Left lung (tissue), 10 donors: ENCODE results near the gene PHRF1. TPM values are rescaled to one million over a fixed set of nuclear protein-coding genes. Genes with fewer than 3 reads are reported as not detected.

Experiments used
- ATAC-seq: fragments of 200-7000 bp; cut with Tn5 transposase; one replicate; pipeline ENCODE4 v1.9.1; 2020; ENCODE audit warnings: moderate library complexity
- DNase-seq, 4 donors: peaks; one replicate each; pipeline ENCODE4 v3.0.0-alpha.2; 2013 to 2020
- H3K27ac ChIP-seq, 2 donors: fragments of 200-600 bp; sonication (generic) in 1 of 2; one replicate each; pipeline versions ENCODE4 v1.5.0 to v1.8.0; 2020 to 2021
- H3K27me3 ChIP-seq, 2 donors: fragments of 200-600 bp; sonication (generic) in 1 of 2; one replicate each; pipeline versions ENCODE4 v1.5.0 to v1.8.0; 2020 to 2021
- H3K36me3 ChIP-seq, 2 donors: fragments of 200-600 bp; sonication (generic) in 1 of 2; one replicate each; pipeline versions ENCODE4 v1.5.0 to v1.8.0; 2020 to 2021
- H3K4me1 ChIP-seq, 2 donors: fragments of 200-600 bp; one replicate each; pipeline ENCODE4 v1.8.0; 2021
- H3K4me3 ChIP-seq, 2 donors: fragments of 200-600 bp; sonication (generic) in 1 of 2; one replicate each; pipeline versions ENCODE4 v1.5.0 to v1.8.0; 2020 to 2021; ENCODE audit warnings: mild to moderate bottlenecking in 1 of 2
- H3K9me3 ChIP-seq, 2 donors: fragments of 200-600 bp; sonication (generic) in 1 of 2; one replicate each; pipeline versions ENCODE4 v1.5.0 to v1.8.0; 2020 to 2021
- CTCF ChIP-seq, 2 donors: fragments of 200-600 bp; sonication (generic) in 1 of 2; IDR thresholded peaks; one replicate each; pipeline versions ENCODE4 v1.5.0 to v1.8.0; 2021; ENCODE audit warnings: antibody characterized with exemption in 2 of 2
- intact Hi-C, 2 donors: fragments of 100-400 bp; cut with DNase I; formaldehyde crosslinking; loops; one replicate each; pipeline versions ENCODE4 v1.11.2 to v1.14.2; 2022
- polyA plus RNA-seq, 6 donors: library from polyadenylated mRNA; unstranded; fragments of 120-200 nt; gene quantifications; one replicate each; pipeline ENCODE4 v1.2.1, GENCODE V29; 2013; ENCODE audit not compliant: insufficient read length in 6 of 6
- total RNA-seq, 2 donors: library from RNA; stranded (reverse); fragmentation: NEBNext Ultra II Directional; extraction: Animal tissue kit (Norgen Biotek cat#: 25700); gene quantifications; one replicate each; pipeline ENCODE4 v1.2.1, GENCODE V29; 2021
- donor health status: DM: no; HTN: yes; CAD: no.
- donor health status: DM: no; HTN: no; CAD: no.

The PHRF1 gene
- total and polyA plus RNA-seq, 8 donors = 18.6 to 32.7 (median 23.8) TPM

GRCh38 chr11:605286-606129 lies 29.2 kb downstream of the PHRF1 start:
- intact Hi-C loops = no loop called here
- DNase-seq = peak in 1 of 4 donors; percentile 57
- Histone ChIP-seq H3K4me1 (no peaks in the 10 kb centered on the region), H3K9me3 (no peaks in the 10 kb centered on the region), H3K36me3 (peaks cover 0 to 100% of the 10 kb centered on the region in 2 donors), H3K27me3 (no peaks in the 10 kb centered on the region), H3K4me3 (no peak overlapping the region), H3K27ac (no peak overlapping the region)
- TF ChIP-seq CTCF (IDR thresholded peaks at IDR 0.05) = no peak
- no peak for ATAC-seq

DNA sequence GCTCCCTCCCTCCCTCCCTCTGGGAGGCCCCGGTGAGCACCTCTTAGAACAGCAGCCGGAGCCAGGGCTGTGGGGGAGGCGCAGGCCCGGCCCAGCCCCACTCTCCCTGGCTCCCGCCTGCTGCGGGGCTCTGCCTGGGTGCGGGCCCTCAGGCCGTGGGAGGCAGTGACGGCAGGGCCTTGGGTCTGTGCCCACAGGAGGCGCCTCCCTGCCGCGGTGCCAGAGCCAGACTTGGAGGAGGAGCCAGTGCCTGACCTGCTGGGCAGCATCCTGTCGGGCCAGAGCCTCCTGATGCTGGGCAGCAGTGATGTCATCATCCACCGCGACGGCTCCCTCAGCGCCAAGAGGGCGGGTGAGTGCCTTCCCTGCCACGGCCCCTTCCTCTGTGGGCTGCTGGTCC lies 30.0 kb downstream of the PHRF1 start:
- no peaks in the 10 kb centered on the region for H3K27me3 ChIP-seq
- peak in 1 of 4 donors; percentile 83 for DNase-seq
- TF ChIP-seq CTCF (IDR thresholded peaks at IDR 0.05) = no peak
- H3K27ac ChIP-seq = no peak overlapping the region
- intact Hi-C loops = no loop called here
- no peaks in the 10 kb centered on the region for H3K9me3 ChIP-seq
- no peak overlapping the region for H3K4me3 ChIP-seq
- ATAC-seq = peak; percentile 71
- no peaks in the 10 kb centered on the region for H3K4me1 ChIP-seq
- peaks cover 0 to 100% of the 10 kb centered on the region in 2 donors for H3K36me3 ChIP-seq

DNA sequence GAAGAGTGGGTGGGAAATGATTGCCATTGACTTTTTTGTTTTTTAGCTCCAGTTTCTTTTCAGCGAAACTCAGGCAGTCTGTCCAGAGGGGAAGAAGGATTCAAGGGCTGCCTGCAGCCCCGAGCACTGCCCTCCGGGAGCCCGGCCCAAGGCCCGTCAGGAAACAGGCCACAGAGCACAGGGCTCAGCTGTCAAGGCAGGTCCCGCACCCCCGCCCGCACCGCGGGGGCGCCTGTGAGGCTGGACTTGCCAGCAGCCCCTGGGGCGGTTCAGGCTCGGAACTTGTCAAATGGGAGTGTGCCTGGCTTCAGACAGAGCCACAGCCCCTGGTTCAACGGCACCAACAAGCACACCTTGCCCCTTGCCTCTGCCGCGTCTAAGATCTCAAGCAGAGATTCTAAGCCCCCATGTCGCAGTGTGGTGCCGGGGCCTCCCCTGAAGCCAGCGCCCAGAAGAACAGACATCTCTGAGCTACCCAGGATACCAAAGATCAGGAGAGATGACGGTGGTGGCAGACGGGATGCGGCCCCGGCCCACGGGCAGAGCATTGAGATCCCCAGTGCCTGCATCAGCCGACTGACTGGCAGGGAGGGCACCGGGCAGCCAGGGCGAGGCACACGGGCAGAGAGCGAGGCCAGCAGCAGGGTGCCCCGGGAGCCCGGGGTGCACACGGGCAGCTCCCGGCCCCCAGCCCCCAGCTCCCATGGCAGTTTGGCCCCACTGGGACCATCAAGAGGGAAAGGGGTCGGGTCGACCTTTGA lies 30.9 kb downstream of the PHRF1 start:
- DNase-seq (peak in 1 of 4 donors; percentile 76), ATAC-seq (no peak)
- Histone ChIP-seq H3K9me3 (no peaks in the 10 kb centered on the region), H3K4me1 (no peaks in the 10 kb centered on the region), H3K36me3 (peaks cover 0 to 100% of the 10 kb centered on the region in 2 donors), H3K27me3 (no peaks in the 10 kb centered on the region), H3K27ac (no peak overlapping the region), H3K4me3 (no peak overlapping the region)
- TF ChIP-seq CTCF (IDR thresholded peaks at IDR 0.05) = no peak
- intact Hi-C loops = no loop called here

- Histone ChIP-seq H3K9me3 (no peaks in the 10 kb centered on the region), H3K4me3 (no peak overlapping the region), H3K27me3 (no peaks in the 10 kb centered on the region), H3K4me1 (peaks cover 0 to 6% of the 10 kb centered on the region in 2 donors), H3K27ac (no peak overlapping the region), H3K36me3 (peaks cover 0 to 100% of the 10 kb centered on the region in 2 donors)
- TF ChIP-seq CTCF (IDR thresholded peaks at IDR 0.05) = no peak
- peak in 1 of 4 donors; percentile 76 for DNase-seq
- no peak for ATAC-seq
- intact Hi-C loops = no loop called here
Observed at GRCh38 chr11:607971-608659, 31.8 kb downstream of the PHRF1 start.
